Measurements from ENCODE around the gene ENPP1. TPM values are rescaled to one million over a fixed set of nuclear protein-coding genes. Genes with fewer than 3 reads are reported as not detected.

ENPP1 gene
- total RNA-seq, 1 donor from 2014 or later, result 32.4 TPM

GRCh38 chr6:131861381-131861780 lies 53.6 kb downstream of the ENPP1 start:
- peaks cover 3% of the 10 kb centered on the region for H3K27me3 Mint-ChIP-seq (ENCODE audit: unreplicated experiment)

GRCh38 chr6:131862476-131862875 lies 54.7 kb downstream of the ENPP1 start:
- Mint-ChIP-seq H3K36me3 (ENCODE audit: low read depth, unreplicated experiment) (no peaks in the 10 kb centered on the region), H3K4me1 (ENCODE audit: unreplicated experiment) (peaks cover 3% of the 10 kb centered on the region), H3K27ac (ENCODE audit: unreplicated experiment) (no peak overlapping the region), H3K9me3 (ENCODE audit: unreplicated experiment) (no peaks in the 10 kb centered on the region), H3K4me3 (ENCODE audit: unreplicated experiment) (no peak overlapping the region), H3K27me3 (ENCODE audit: unreplicated experiment) (peaks cover 3% of the 10 kb centered on the region)
- no peak for DNase-seq (ENCODE audit: low spot score)
- no peak for TF ChIP-seq CTCF (IDR thresholded peaks at IDR 0.05; ENCODE audit: unreplicated experiment)

More at GRCh38 chr6:131861381-131861780, 53.6 kb downstream of the ENPP1 start:
- Mint-ChIP-seq H3K4me3 (ENCODE audit: unreplicated experiment) (no peak overlapping the region), H3K36me3 (ENCODE audit: low read depth, unreplicated experiment) (no peaks in the 10 kb centered on the region), H3K27ac (ENCODE audit: unreplicated experiment) (no peak overlapping the region), H3K4me1 (ENCODE audit: unreplicated experiment) (peaks cover 3% of the 10 kb centered on the region), H3K9me3 (ENCODE audit: unreplicated experiment) (no peaks in the 10 kb centered on the region)
- DNase-seq (ENCODE audit: low spot score), result no peak
- no peak for TF ChIP-seq CTCF (IDR thresholded peaks at IDR 0.05; ENCODE audit: unreplicated experiment)

- Mint-ChIP-seq H3K36me3 (ENCODE audit: low read depth, unreplicated experiment) (no peaks in the 10 kb centered on the region), H3K4me3 (ENCODE audit: unreplicated experiment) (no peak overlapping the region), H3K9me3 (ENCODE audit: unreplicated experiment) (no peaks in the 10 kb centered on the region), H3K4me1 (ENCODE audit: unreplicated experiment) (peaks cover 3% of the 10 kb centered on the region), H3K27ac (ENCODE audit: unreplicated experiment) (no peak overlapping the region), H3K27me3 (ENCODE audit: unreplicated experiment) (peaks cover 3% of the 10 kb centered on the region)
- no peak for TF ChIP-seq CTCF (IDR thresholded peaks at IDR 0.05; ENCODE audit: unreplicated experiment)
- no peak for DNase-seq (ENCODE audit: low spot score)
Measured at GRCh38 chr6:131867744-131868143, 59.9 kb downstream of the ENPP1 start.

DNA sequence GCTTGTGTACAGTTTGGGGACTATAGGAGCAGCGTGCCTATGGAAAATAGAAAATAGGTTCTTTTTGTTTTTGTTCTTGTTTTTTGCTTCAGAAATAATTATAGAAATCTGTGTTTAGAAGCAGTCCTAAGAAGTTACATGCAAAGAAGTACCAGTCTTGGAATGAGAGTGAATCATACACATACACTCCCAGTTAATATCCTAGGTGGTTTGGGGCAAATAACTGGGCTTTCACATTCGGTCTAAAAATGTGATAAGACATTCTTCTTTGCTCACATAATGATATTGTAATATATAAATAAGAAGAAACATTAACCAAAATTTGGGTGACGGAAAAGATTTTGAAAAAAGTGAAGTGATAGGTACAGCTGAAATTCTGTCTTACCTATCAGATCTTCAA lies 61.0 kb downstream of the ENPP1 start:
- TF ChIP-seq CTCF (IDR thresholded peaks at IDR 0.05; ENCODE audit: unreplicated experiment), result no peak
- Mint-ChIP-seq H3K27me3 (ENCODE audit: unreplicated experiment) (peaks cover 3% of the 10 kb centered on the region), H3K4me1 (ENCODE audit: unreplicated experiment) (peaks cover 2% of the 10 kb centered on the region), H3K27ac (ENCODE audit: unreplicated experiment) (no peak overlapping the region), H3K4me3 (ENCODE audit: unreplicated experiment) (no peak overlapping the region), H3K9me3 (ENCODE audit: unreplicated experiment) (no peaks in the 10 kb centered on the region), H3K36me3 (ENCODE audit: low read depth, unreplicated experiment) (no peaks in the 10 kb centered on the region)
- DNase-seq (ENCODE audit: low spot score), result no peak

- Mint-ChIP-seq H3K4me1 (ENCODE audit: unreplicated experiment) (no peaks in the 10 kb centered on the region), H3K27ac (ENCODE audit: unreplicated experiment) (no peak overlapping the region), H3K4me3 (ENCODE audit: unreplicated experiment) (no peak overlapping the region), H3K27me3 (ENCODE audit: unreplicated experiment) (no peaks in the 10 kb centered on the region), H3K36me3 (ENCODE audit: low read depth, unreplicated experiment) (peaks cover 9% of the 10 kb centered on the region), H3K9me3 (ENCODE audit: unreplicated experiment) (no peaks in the 10 kb centered on the region)
- TF ChIP-seq CTCF (IDR thresholded peaks at IDR 0.05; ENCODE audit: unreplicated experiment), result no peak
- DNase-seq (ENCODE audit: low spot score), result no peak
Measured at GRCh38 chr6:131875647-131876046, 67.8 kb downstream of the ENPP1 start.
